Muscle layer of duodenum (tissue), 2 donors: ENCODE data around the gene DUS2.

ENCODE experiments used
- H3K27ac ChIP-seq: one replicate; pipeline ENCODE4 v1.7.0; 2013; ENCODE audit warnings: mild to moderate bottlenecking, low read length
- H3K27me3 ChIP-seq: one replicate; pipeline ENCODE4 v1.7.0; 2013; ENCODE audit warnings: low read depth, mild to moderate bottlenecking, control low read depth, low read length
- H3K36me3 ChIP-seq, 2 donors: one replicate each; pipeline ENCODE4 v1.7.0; 2013; ENCODE audit warnings: low read length in 2 of 2, control low read depth in 1 of 2, mild to moderate bottlenecking in 1 of 2; ENCODE audit not compliant: insufficient read depth in 2 of 2, control insufficient read depth in 1 of 2
- H3K4me1 ChIP-seq, 2 donors: one replicate each; pipeline ENCODE4 v1.7.0; 2013; ENCODE audit warnings: low read length in 2 of 2, mild to moderate bottlenecking in 2 of 2, control low read depth in 1 of 2, moderate library complexity in 1 of 2; ENCODE audit not compliant: insufficient read depth in 2 of 2, control insufficient read depth in 1 of 2
- H3K4me3 ChIP-seq, 2 donors: one replicate each; pipeline ENCODE4 v1.7.0; 2013; ENCODE audit warnings: low read length in 2 of 2, low read depth in 1 of 2, mild to moderate bottlenecking in 1 of 2
- H3K9me3 ChIP-seq, 2 donors: one replicate each; pipeline ENCODE4 v1.7.0; 2013; ENCODE audit warnings: low read length in 2 of 2, control low read depth in 1 of 2, mild to moderate bottlenecking in 1 of 2; ENCODE audit not compliant: control insufficient read depth in 1 of 2
- donor health status: healthy.

The DUS2 gene

DNA sequence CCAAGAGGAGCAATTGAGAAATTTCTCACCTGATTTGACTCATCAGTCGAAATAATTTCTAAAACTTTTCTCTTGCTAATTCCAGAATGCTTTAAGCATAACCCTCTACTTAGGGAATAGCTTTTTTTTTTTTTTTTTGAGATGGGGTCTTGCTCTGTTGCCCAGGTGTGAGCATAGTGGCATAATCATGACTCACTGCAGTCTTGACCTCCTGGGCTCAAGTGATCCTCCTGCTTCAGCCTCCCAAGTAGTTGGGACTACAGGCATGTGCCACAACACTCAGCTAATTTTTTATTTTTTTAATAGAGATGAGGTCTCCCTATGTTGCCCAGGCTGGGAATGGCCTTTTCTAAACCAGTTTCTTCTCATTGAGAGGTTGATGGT, 48.4 kb downstream of the DUS2 start:
- Histone ChIP-seq H3K4me1 (peaks cover 3 to 34% of the 10 kb centered on the region in 2 donors), H3K27ac (no peak overlapping the region), H3K36me3 (peaks cover 44 to 50% of the 10 kb centered on the region in 2 donors)

DNA sequence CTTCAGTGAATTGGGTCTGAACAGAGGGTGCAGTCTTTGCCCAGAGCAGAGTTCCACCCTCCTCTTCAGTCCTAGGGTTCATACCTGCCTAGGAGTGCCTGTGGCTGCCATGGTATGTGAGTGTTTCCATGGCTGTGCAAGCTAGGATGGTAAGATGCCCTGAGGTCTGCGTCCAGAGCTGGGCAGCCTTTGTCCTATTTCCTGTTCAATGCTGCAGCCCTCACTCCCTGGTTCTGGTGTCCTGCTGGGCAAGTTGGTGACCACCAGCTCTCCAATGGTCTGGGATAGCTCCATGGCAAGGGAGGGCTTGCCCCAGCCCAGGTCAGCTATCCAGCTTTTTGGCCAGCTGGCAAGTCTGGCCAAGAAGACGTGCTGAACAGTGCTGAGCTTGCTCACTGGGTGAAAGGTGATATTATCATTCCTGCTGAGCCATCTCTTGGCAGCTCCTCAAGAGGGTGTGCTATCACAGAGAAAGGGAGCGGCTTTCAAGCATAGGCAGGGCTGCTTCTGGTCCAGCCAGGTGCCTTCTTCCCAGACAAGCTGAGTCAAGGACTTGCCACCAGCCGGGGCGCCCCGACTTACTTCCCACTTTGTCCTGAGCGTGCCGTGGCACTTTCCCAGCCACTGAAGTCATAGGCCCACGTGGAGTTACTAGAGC, 49.1 kb downstream of the DUS2 start:
- no peak overlapping the region for H3K27ac ChIP-seq
- H3K4me1 ChIP-seq: peaks cover 3 to 34% of the 10 kb centered on the region in 2 donors
- no peak overlapping the region for H3K4me3 ChIP-seq
- H3K36me3 ChIP-seq: peaks cover 45 to 52% of the 10 kb centered on the region in 2 donors
- H3K9me3 ChIP-seq: no peaks in the 10 kb centered on the region
- H3K27me3 ChIP-seq: no peaks in the 10 kb centered on the region

More for the DNA sequence above, 48.4 kb downstream of the DUS2 start:
- no peaks in the 10 kb centered on the region for H3K9me3 ChIP-seq
- no peaks in the 10 kb centered on the region for H3K27me3 ChIP-seq
- H3K4me3 ChIP-seq: no peak overlapping the region

DNA sequence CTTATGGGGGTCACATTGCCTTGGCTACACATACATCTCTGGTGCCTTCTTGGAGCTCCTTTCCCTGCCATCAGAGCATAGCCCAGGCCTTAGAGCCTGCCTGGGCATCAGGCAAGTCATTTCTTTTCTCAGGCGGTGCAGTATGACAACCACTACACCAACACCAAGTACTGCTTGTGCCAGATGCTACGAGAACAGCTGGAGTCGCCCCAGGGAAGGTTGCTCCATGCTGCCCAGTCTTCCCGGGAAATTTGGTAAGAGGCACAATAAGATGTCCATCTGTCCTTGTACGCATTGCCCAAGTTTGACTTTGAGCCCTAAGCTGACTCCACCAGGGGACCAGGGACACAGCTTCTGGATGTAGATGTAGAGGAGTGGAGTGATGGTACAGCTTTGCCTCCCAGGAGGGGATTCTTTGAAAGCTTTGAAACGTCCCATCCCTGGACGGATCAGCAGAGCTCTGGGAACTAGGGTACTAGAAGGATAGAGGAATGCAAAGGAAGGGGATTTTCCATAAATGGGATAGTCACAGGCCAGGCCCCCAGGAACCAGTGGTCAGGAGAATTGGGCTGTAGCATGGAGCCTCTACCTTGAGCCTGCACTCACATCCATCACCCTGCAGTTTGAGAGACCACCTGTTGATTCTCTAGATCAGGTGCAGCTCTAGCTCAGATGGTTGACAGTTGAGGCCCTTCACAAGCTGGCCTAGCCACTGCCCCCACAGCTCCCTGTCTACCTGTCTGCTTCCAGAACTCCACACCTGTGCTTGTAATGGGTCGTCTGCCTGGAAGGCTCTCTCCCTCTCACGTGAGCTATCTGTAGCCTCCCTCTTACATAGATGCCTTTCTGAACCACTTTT, 51.0 kb downstream of the DUS2 start:
- Histone ChIP-seq H3K27me3 (no peaks in the 10 kb centered on the region), H3K4me3 (no peak overlapping the region), H3K36me3 (peaks cover 52 to 70% of the 10 kb centered on the region in 2 donors), H3K27ac (no peak overlapping the region), H3K9me3 (no peaks in the 10 kb centered on the region), H3K4me1 (peaks cover 3 to 32% of the 10 kb centered on the region in 2 donors)

DNA sequence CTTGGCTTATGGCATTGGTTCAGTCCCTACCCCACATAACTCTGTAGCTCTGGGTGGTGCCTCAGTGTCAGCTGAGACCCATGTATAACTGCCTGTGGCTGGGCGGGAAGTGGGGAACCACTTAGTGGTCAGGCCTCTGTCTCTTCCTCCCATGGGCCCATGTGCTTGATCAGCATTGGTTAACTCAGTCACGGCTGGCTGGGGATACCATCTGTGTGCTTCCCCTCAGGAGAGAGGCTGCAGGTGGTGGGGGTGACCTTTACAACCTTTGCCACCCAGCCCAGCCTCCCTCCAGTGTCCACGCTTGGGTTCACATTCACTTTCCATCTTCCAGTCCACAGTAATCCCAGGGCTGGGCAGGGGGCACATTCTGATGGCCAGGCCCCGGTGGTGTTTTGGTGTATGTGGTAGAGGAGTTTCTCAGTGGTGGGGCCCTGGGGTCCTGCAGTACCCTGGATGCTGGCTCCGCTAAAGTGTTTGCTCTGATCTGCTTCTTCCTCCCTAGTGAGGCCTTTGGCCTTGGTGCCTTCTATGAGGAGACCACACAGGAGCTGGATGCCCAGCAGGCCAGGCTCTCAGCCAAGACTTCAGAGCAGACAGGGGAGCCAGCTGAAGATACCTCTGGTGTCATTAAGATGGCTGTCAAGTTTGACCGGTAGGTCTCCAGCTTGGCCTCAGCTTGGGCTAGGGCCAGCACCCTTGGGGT, 51.9 kb downstream of the DUS2 start:
- H3K4me3 ChIP-seq: no peak overlapping the region
- H3K27me3 ChIP-seq: no peaks in the 10 kb centered on the region
- H3K36me3 ChIP-seq: peaks cover 52 to 76% of the 10 kb centered on the region in 2 donors
- H3K4me1 ChIP-seq: peaks cover 10 to 26% of the 10 kb centered on the region in 2 donors
- H3K27ac ChIP-seq: no peak overlapping the region
- H3K9me3 ChIP-seq: no peaks in the 10 kb centered on the region

- Histone ChIP-seq H3K9me3 (no peaks in the 10 kb centered on the region), H3K36me3 (peaks cover 50 to 67% of the 10 kb centered on the region in 2 donors), H3K4me3 (no peak overlapping the region), H3K27ac (no peak overlapping the region), H3K27me3 (no peaks in the 10 kb centered on the region), H3K4me1 (peaks cover 14 to 25% of the 10 kb centered on the region in 2 donors)
Measured at GRCh38 chr16:68075980-68076379, 52.9 kb downstream of the DUS2 start.

DNA sequence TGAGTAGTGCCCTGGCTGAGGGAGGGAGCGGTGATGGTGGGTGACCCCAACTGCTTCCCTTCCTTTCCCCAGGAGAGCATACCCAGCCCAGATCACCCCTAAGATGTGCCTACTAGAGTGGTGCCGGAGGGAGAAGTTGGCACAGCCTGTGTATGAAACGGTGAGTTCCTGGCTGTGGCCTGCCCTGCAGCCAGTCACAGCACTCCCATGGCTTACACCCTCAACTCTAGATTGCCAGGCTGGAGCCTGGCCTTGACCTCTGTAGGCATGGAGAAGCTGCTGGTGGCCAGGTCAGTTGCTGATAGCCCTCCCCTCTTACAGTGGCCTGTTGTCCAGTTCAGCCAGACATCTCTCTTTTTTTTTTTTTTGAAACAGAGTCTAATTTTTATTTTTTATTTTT, 53.5 kb downstream of the DUS2 start:
- Histone ChIP-seq H3K9me3 (no peaks in the 10 kb centered on the region), H3K4me3 (no peak overlapping the region), H3K36me3 (peaks cover 44 to 62% of the 10 kb centered on the region in 2 donors), H3K4me1 (peaks cover 14 to 29% of the 10 kb centered on the region in 2 donors), H3K27me3 (no peaks in the 10 kb centered on the region), H3K27ac (no peak overlapping the region)

- H3K27me3 ChIP-seq: no peaks in the 10 kb centered on the region
- H3K9me3 ChIP-seq: no peaks in the 10 kb centered on the region
- H3K36me3 ChIP-seq: peaks cover 33 to 55% of the 10 kb centered on the region in 2 donors
- H3K27ac ChIP-seq: no peak overlapping the region
- no peak overlapping the region for H3K4me3 ChIP-seq
- H3K4me1 ChIP-seq: peaks cover 21% of the 10 kb centered on the region in 2 donors
Measured at GRCh38 chr16:68077866-68078700, 55.0 kb downstream of the DUS2 start.

DNA sequence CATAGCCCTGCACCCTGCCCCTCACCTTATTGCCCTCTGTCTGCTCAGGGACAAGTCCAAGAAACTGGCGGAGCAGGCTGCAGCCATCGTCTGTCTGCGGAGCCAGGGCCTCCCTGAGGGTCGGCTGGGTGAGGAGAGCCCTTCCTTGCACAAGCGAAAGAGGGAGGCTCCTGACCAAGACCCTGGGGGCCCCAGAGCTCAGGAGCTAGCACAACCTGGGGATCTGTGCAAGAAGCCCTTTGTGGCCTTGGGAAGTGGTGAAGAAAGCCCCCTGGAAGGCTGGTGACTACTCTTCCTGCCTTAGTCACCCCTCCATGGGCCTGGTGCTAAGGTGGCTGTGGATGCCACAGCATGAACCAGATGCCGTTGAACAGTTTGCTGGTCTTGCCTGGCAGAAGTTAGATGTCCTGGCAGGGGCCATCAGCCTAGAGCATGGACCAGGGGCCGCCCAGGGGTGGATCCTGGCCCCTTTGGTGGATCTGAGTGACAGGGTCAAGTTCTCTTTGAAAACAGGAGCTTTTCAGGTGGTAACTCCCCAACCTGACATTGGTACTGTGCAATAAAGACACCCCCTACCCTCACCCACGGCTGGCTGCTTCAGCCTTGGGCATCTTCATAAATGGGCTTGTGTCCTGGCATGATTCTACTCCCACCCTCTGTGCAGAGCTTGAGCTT, 55.8 kb downstream of the DUS2 start:
- peaks cover 23 to 29% of the 10 kb centered on the region in 2 donors for H3K4me1 ChIP-seq
- H3K27me3 ChIP-seq: no peaks in the 10 kb centered on the region
- H3K4me3 ChIP-seq: no peak overlapping the region
- peaks cover 31 to 52% of the 10 kb centered on the region in 2 donors for H3K36me3 ChIP-seq
- H3K27ac ChIP-seq: peak overlapping the region; percentile 87
- no peaks in the 10 kb centered on the region for H3K9me3 ChIP-seq

DNA sequence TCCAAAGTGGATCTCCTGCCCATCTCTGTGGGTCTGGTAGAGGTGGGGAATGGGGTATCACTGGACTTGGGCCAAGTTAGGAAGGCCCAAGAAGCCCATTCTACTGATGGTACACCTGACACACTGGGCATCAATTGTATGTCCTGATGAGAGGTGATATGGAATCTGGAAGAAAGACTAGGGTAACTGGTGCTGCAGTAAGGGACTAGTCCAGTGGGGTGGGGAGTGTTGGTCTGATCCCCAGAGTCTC, 56.2 kb downstream of the DUS2 start:
- Histone ChIP-seq H3K36me3 (peaks cover 26 to 49% of the 10 kb centered on the region in 2 donors), H3K9me3 (no peaks in the 10 kb centered on the region), H3K27ac (peak overlapping the region; percentile 87), H3K27me3 (no peaks in the 10 kb centered on the region), H3K4me3 (no peak overlapping the region), H3K4me1 (peaks cover 28 to 33% of the 10 kb centered on the region in 2 donors)

GRCh38 chr16:68079626-68080344, 56.7 kb downstream of the DUS2 start:
- peaks cover 21 to 45% of the 10 kb centered on the region in 2 donors for H3K36me3 ChIP-seq
- no peak overlapping the region for H3K4me3 ChIP-seq
- H3K9me3 ChIP-seq: no peaks in the 10 kb centered on the region
- no peaks in the 10 kb centered on the region for H3K27me3 ChIP-seq
- peak overlapping the region; percentile 87 for H3K27ac ChIP-seq
- H3K4me1 ChIP-seq: peaks cover 30 to 34% of the 10 kb centered on the region in 2 donors
